ENCODE results near the gene MRPL42. TPM values are rescaled to one million over a fixed set of nuclear protein-coding genes. Genes with fewer than 3 reads are reported as not detected.
A peak's percentile ranks its signal among the peaks of the same experiment; 100 is the strongest.

Gene MRPL42
- total RNA-seq, 2 donors from 2014 or later, result 91.1 to 131 TPM

GRCh38 chr12:93537769-93538168 is 70.5 kb downstream of the MRPL42 start:
- peak; percentile 70 for TF ChIP-seq CTCF (conservative IDR thresholded peaks at IDR 0.05)
- no peaks in the 10 kb centered on the region for H3K9me3 ChIP-seq (ENCODE audit: control insufficient read depth, low read length)
- H3K27ac Mint-ChIP-seq, result no peak overlapping the region

DNA sequence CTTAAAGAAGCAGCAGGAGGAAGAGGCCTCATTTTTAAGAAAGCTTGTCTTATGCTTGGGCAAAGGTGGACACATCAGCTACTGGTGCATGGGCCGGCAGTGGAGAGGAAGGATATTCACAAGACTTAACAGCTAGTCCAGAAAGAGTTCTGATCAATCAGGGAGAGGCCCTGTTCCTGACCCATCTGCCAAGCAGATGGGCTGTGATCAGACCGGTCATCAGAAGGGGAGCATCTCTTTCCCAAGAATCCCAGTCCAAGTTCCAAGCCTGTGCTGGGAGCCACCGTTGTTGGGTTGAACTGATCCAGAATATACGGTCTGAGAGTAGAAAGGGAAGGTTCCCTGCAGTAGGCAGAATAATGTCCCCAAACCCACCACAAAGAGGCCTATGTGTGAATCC is 72.5 kb downstream of the MRPL42 start:
- H3K4me3 ChIP-seq (ENCODE audit: low read length), result no peak overlapping the region
- H3K4me1 ChIP-seq (ENCODE audit: control insufficient read depth, insufficient read depth, low read length), result no peaks in the 10 kb centered on the region
- 99 to 100% methylated on average over 1 to 4 of the region's 4 CpGs for WGBS, 2 experiments (ENCODE audit: insufficient coverage in 1 of 2, insufficient read length in 1 of 2)
- Mint-ChIP-seq H3K27me3 (ENCODE audit: insufficient read depth) (no peaks in the 10 kb centered on the region), H3K27ac (no peak overlapping the region), H3K9me3 (no peaks in the 10 kb centered on the region), H3K36me3 (ENCODE audit: low read depth) (peaks cover 17% of the 10 kb centered on the region), H3K4me1 (peaks cover 17% of the 10 kb centered on the region), H3K4me3 (no peak overlapping the region)
- no peaks in the 10 kb centered on the region for H3K9me3 ChIP-seq (ENCODE audit: control insufficient read depth, low read length)
- no peak for TF ChIP-seq CTCF (conservative IDR thresholded peaks at IDR 0.05)
- DNase-seq, result peak; percentile 39
- no peaks in the 10 kb centered on the region for H3K27me3 ChIP-seq (ENCODE audit: control insufficient read depth, insufficient read depth, low read length, poor library complexity, severe bottlenecking)
- H3K36me3 ChIP-seq (ENCODE audit: control insufficient read depth, insufficient read depth, low read length), result peaks cover 8% of the 10 kb centered on the region
- H3K9ac ChIP-seq (ENCODE audit: extremely low read depth, low read length, poor library complexity, severe bottlenecking), result no peak overlapping the region
- H3K27ac ChIP-seq (ENCODE audit: low read depth, low read length), result no peak overlapping the region

More at GRCh38 chr12:93537769-93538168, 70.5 kb downstream of the MRPL42 start:
- Mint-ChIP-seq H3K9me3 (no peaks in the 10 kb centered on the region), H3K27me3 (ENCODE audit: insufficient read depth) (no peaks in the 10 kb centered on the region), H3K4me3 (no peak overlapping the region), H3K36me3 (ENCODE audit: low read depth) (peaks cover 3% of the 10 kb centered on the region), H3K4me1 (peaks cover 17% of the 10 kb centered on the region)
- Histone ChIP-seq H3K36me3 (ENCODE audit: control insufficient read depth, insufficient read depth, low read length) (no peaks in the 10 kb centered on the region), H3K9ac (ENCODE audit: extremely low read depth, low read length, poor library complexity, severe bottlenecking) (no peak overlapping the region), H3K4me3 (ENCODE audit: low read length) (no peak overlapping the region), H3K4me1 (ENCODE audit: control insufficient read depth, insufficient read depth, low read length) (no peaks in the 10 kb centered on the region), H3K27ac (ENCODE audit: low read depth, low read length) (no peak overlapping the region), H3K27me3 (ENCODE audit: control insufficient read depth, insufficient read depth, low read length, poor library complexity, severe bottlenecking) (no peaks in the 10 kb centered on the region)
- 87 to 97% methylated on average over 4 to 5 of the region's 5 CpGs for WGBS, 2 experiments (ENCODE audit: insufficient coverage in 1 of 2, insufficient read length in 1 of 2)
- DNase-seq, result peak; percentile 59

DNA sequence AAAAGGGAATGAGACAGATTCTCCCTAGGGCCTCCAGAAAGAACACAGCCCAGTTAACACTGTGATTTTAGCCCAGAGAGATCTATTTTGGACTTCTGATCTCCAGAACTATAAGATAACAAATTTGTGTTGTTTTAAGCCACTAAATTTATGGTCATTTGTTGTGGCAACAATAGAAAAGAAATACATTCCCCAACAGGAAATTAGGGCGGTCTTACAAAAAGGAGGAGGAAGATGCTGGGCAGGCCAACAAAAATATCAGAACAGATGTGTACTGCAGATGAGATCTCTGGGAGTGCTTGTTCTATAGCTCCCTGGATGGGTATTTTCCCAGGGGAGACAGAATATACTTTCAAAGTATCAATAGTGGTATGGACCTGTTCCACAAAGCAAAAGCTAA is 73.2 kb downstream of the MRPL42 start:
- Mint-ChIP-seq H3K27ac (no peak overlapping the region), H3K4me3 (no peak overlapping the region), H3K27me3 (ENCODE audit: insufficient read depth) (no peaks in the 10 kb centered on the region), H3K4me1 (peaks cover 17% of the 10 kb centered on the region), H3K9me3 (no peaks in the 10 kb centered on the region), H3K36me3 (ENCODE audit: low read depth) (peaks cover 21% of the 10 kb centered on the region)
- TF ChIP-seq CTCF (conservative IDR thresholded peaks at IDR 0.05), result no peak
- Histone ChIP-seq H3K4me3 (ENCODE audit: low read length) (no peak overlapping the region), H3K36me3 (ENCODE audit: control insufficient read depth, insufficient read depth, low read length) (peaks cover 10% of the 10 kb centered on the region), H3K4me1 (ENCODE audit: control insufficient read depth, insufficient read depth, low read length) (no peaks in the 10 kb centered on the region), H3K9ac (ENCODE audit: extremely low read depth, low read length, poor library complexity, severe bottlenecking) (no peak overlapping the region), H3K9me3 (ENCODE audit: control insufficient read depth, low read length) (no peaks in the 10 kb centered on the region), H3K27me3 (ENCODE audit: control insufficient read depth, insufficient read depth, low read length, poor library complexity, severe bottlenecking) (no peaks in the 10 kb centered on the region), H3K27ac (ENCODE audit: low read depth, low read length) (no peak overlapping the region)
- 94 to 100% methylated on average over 1 of the region's 1 CpG for WGBS, 2 experiments (ENCODE audit: insufficient coverage in 1 of 2, insufficient read length in 1 of 2)
- DNase-seq, result no peak
